GM19468 (cell line): Measurements from ENCODE around the gene TSPYL4.

Source experiments
- ATAC-seq: cut with Tn5 transposase; IDR thresholded peaks from one replicate; pipeline ENCODE4 v1.9.1; 2021; ENCODE audit warnings: mild to moderate bottlenecking, moderate library complexity, moderate number of reproducible peaks; ENCODE audit not compliant: unreplicated experiment; ENCODE audit errors: extremely low read depth

The TSPYL4 gene

DNA sequence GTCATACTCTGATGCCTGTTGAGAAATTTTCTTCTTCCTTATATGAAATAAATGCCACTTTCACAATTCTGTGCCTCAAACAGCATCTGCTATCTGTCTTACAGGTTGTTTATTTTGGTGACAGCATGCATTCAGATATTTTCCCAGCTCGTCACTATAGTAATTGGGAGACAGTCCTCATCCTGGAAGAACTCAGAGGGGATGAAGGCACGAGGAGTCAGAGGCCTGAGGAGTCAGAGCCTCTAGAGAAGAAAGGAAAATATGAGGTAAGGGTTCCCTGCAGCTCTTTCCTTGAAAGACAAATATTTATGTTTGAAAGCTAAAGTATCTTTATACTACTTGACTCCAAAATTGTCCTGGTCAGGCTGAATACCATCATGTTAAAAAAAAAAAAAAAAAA is 15.8 kb downstream of the TSPYL4 start:
- ATAC-seq: no peak

DNA sequence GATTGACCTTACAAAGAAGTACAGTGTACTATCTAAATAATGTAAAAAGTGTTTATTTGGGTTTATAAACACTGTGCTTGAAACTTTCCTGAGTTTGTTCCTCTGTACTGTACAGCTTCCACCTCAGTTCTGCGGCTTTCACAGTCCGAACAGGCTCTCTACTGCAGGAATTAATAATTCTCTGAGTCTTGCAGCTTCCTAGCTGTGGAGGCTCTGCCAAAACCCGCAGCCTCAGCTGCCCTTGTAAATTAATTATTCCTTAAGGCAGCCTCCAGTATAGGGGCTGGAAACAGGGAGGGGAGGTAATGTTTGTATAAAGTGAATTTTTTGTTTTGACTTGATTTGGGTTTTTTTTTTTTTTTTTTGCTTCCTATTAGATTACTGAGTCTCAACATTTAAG is 19.2 kb downstream of the TSPYL4 start:
- no peak for ATAC-seq

DNA sequence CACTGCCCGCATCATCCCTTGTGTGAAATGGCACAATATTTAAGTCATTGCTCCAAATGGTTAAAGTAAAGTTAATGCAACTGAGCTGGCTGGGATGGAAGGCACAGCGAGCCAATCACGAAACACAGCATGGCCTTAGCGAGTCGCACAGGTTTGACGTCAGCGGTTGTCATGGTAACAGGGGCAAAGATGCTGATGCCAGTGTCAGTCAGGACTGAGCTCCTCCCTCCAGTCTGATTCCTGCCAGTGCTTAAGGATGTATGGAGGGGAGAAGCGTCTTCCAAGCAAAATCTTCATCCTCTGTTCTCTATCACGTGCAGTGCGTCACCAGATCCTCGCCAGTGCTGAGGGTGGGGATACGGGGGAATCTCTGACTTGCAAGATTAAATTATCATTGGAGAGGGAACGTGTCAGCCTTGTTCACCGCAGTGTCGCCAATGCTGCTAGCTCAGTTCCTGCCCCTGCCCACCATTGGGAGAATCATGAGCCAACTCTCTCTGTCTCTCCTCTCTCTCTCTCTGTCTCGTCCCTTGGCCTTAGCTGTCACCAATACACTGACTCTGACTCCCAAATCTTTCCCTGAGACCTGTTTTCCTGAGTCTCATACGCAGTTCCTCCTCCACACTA is 24.5 kb downstream of the TSPYL4 start:
- no peak for ATAC-seq

DNA sequence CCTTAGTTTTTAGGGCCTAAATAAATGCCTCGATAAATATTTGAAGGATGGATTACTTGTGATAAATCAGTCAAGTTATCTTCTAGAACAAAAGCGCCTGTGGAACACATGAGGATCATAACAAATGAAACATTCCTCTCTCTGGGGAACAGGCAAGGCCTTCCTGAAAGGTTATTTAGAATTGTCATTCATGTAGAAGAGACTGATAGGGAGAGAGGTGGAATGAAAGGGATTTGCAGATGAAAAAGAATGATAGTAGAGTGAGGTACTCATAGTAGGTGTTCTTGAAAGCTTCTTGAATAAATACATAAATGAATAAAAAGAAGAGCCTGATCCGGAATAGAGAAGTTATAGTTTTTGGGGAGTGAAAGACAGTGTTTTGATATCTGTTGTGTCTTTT is 30.5 kb downstream of the TSPYL4 start:
- no peak for ATAC-seq

DNA sequence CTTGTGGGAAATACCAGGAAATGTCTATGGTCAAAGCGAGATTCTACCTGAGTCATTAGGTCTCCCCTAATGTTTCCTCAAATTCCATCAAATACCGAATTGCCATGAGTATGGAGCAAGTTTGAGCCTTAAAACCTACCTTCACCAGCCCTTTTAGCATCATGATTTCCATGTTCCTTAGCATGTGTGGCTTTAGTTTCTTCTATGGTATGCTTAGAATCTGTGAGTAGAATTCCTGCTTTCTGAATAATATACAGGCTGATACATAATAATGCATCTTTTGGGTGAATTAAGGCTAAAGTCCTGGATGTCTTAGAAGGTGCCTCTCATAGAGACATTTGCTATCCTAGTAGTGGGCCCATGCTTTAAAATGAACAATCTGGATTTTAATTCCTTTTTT is 32.0 kb downstream of the TSPYL4 start:
- no peak for ATAC-seq

DNA sequence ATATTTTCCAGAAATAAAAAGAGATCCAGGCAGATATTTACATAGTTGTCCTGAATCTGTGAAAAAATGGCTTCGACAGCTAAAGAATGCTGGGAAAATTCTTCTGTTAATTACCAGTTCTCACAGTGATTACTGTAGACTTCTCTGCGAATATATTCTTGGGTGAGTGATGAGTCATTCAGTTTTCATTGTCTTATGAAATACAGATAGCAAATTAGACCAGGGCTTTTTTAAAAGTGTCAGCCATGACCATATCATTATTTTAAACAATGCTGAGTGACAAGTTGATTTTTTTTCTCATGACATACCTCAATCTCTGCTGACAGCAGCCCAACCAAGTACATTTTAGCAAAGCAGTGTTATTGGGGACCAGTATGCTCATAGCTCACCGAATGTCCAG is 32.8 kb downstream of the TSPYL4 start:
- no peak for ATAC-seq

DNA sequence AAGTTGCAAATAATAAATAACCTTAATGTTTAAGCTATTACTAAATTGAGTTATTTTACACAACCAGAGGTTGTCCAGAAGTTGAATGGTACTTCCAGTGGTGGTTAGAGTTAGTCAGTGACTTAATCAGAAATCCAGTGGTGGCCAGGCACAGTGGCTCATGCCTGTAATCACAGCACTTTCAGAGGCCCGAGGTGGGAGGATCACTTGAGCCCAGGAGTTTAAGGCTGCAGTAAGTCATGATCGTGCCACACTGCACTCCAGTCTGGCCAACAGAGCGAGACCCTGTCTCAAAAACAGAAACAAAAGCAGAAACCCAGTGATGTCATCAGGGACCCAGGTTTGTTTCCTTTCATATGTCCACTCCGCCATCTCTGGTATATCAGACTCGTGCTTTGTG is 35.0 kb downstream of the TSPYL4 start:
- no peak for ATAC-seq

DNA sequence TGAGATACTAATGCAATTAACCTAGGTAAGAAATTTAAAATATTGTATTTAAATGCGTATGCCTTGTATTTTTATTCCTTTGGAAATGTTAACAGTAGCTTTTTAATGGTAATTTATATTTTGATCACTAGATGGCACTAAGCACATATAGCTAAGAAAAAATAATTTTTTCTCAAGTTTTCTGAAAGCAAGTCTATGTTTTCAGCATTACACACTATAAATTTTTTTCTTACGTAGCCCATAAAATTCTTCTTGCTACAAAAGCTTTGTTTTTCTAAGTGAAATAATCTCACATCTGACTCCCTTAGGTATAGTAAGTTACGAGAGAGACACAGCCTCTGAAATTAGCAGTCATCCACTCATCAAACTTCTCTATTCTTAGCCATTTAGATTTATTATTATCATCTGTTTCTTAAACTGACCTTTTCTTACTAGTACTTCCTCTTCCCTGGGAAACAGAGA is 35.7 kb downstream of the TSPYL4 start:
- ATAC-seq: no peak

DNA sequence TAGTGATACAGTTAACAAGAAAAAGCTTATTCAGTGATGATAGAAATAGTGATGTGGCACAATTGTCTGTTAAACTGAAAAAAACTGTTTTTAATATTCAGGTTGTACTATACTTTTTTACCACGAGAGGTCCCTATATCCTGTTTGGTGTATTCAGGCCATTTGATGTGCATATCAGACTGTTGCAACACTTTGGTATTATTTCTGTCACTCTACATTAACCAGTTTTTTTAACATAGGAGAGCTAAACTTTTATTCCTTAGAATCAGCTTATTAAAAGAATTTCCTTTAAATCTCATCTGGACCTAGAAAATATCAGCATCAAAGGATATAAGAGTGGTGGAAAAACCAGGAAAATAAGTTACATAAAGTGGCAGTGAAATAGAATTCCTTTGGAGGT is 36.8 kb downstream of the TSPYL4 start:
- ATAC-seq: no peak

DNA sequence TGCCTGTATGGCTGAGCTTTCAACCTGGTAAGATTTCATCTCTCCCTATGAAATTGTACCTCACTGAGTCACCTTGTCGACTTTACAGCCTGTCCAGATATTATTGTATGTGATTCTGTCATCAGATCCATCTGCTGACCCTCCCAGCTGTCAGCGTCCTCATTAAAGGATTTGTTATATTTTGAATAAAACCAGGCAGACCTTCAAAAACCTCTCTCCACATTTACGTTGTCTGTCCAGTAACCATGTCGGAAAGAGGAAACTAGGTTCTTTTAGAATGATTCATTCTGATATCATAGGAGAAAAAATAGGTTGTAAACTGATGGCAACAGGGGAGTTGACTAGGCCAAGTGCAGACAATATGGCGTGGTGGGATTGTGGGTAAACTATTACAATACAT is 38.5 kb downstream of the TSPYL4 start:
- ATAC-seq: no peak

DNA sequence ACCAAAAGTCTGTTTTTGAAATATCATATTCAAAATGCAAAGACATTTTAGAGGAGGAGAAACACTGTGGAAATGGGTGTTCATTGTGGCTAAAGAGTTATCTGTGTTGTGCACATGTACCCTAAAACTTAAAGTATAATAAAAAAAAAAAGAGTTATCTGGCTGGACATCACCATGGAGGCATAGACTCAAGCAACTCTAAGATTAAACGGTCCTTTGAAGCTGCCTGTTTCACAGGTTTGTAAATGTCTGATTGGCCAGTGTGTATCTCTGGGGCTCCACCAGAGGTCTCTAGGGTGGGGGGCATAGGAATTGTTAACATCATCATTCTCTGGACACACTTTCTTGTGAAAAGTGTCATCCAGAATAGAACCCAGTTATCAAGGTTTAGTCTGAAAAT is 39.2 kb downstream of the TSPYL4 start:
- no peak for ATAC-seq

DNA sequence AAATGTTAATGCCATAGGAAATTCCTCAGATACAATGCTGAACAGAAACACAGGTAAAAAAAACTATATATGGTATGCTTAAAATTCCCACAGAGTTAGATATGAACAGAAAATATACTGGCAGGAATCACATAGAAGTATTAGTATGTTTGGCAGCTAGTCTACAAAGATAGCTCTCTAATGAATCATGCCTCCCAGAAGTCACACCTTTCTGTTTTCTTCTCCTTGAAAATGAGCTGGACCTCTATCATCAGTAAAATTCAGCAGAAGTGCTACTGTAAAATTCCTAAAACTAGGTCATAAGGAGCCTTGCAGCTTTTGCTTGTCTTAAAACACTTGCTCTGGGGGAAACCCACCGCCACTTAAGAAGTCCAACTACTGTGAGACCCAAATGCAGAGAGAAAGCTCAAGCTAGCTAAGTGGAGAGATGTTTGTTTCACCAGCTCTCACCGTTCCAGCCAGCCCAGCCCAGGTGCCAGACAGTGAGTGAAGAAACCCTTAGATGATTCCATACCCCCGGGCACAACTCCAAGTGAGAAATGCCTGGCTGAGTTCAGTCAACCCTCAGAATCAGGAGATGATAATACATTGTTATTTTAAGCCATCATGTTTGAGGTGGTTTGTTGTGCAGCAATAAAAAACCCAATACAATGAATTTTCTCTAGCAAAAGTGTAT is 43.0 kb downstream of the TSPYL4 start:
- ATAC-seq: no peak

DNA sequence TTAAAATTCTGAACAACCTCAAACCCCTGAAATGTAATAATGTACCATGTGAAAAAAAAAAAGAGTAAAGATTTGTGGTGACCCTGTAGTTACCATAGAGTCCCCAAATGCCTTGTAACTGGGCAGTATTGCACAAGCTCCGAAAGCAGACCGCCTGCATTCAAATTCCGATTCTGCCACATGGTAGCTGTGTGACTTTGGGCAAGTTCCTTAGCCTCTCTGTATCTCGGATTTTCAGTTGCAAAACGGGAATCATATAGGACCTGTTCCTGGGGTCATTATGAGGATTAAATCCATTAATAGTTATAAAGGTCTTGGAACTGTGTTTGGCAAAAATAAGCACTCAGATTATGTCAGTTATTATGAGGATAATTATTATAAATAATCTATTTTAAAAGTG is 43.6 kb downstream of the TSPYL4 start:
- no peak for ATAC-seq

DNA sequence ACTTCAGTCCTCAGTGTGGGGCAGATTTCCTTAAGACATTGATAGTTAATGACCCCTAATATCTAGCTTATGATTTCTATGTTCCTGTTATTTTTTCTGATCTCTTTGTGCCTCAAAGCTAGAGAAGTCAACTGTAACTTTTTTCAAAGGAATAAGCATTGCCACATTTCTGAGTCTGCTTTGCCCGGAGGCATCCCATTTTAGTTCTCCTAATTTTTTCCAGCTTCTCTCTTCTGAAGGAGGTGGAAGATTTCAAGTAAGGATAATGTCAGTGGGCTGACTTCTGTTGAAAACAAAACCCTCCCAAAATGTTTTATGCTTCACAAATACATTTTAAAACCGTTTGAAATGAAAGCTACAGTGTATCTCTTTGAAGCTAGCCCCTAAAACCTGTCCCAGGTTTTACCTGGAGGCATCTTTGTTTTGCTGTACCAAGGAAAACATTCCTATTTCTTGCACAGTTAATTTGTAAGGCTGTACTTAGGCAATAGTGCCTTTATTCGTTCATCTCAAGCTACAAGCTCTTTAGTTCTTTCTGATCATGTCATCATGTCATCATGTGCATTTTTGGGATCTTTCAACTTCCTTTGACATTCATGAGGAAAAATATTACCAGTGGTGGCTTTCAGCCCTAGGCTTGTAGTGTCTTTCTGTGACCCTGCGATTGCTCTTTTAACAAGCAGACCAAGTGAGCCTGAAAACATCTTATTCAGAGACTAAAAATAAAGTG is 45.7 kb downstream of the TSPYL4 start:
- ATAC-seq: no peak

DNA sequence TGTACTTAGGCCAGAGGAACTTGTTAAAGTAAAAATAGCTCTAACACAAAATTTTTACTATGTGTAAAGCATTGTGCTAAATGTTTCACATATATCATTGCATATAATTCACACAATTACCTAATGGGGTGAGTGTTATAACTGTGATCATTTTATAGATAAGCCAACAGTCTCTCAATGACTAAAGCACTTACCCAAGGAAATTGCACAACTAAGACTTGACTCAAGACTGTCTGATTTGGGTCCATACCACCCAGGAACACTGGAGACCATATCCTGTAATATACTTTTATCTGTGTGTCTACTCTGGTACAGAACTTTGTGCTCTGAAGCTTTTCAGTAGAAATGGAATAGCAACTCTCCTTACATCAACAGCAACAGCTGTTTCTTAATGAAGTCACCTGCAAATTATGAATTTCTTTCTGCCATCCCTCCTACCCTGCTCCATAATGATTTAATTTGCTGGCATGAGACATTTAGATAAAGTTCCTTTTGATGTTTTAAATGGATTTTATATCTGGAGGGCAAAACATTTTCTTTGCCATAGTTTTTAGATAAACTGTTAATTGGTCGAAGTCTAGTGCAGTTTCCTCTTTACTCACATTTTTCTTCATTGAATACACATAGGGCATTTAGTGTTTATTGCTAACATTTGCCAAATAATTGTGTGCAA is 47.5 kb downstream of the TSPYL4 start:
- ATAC-seq: no peak

DNA sequence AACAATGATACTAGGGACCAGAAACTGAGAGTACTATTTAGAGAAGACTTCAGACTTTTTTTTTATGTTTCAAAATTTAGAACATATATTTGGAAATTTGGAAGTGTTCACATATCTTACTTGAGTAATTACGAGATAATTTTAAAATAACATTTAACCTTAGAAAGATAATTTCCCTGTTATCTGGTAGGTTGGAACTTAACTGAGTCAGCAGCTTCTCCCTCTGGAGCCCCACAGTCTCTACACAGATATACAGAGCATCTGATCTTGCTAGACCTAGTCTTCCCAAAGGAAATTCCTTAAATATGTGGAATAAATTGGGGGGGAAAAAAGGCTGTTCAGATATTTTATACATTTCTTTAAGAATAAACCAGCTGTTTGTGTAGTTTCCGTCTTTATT is 48.6 kb downstream of the TSPYL4 start:
- ATAC-seq: no peak

DNA sequence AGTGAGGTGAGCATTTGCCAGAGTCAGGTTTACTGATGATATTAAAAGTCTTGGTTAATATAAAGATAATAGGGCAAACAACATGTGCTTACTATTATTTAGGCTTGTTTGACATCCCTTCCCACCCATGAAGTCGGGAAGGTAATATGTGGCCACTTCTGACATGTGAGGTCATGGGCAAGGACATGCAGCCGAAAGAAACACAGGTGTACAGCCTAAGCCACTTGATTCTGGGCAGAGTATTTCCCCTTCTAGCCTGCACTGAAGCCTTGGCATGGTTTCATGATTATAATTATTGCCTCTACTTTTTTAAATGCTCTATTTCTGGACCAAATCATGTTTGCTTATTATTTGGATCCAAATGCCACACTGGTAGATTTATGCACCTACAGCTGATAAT is 52.3 kb downstream of the TSPYL4 start:
- no peak for ATAC-seq

DNA sequence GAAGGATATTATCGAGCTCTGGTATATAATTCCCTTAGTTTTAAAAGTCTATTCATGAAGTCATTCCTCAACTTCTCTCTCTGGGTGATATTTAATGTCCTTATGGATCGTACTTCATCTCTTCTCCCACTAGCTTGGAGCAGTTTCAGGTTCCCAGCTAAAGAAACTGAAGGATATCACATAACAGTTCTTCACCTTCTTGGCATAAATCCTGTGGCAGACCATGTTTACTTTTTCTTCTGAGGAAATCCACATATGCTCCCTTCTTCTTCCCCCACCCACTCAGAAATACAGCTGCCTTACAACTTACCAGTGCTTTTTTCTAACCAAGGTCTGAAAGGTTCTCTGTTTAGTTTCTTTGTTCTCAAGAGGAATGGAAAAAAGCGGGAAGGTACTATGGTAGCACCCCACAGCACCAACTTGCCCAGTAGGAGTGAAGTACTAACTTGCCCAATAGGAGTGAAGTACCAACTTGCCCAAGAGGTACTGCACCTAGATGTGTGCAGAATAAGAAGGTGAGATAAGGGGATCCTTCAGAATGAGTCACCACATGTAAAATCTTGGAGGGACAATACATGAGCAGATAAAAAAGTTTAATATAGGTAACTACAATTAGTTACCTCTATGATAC is 53.1 kb downstream of the TSPYL4 start:
- no peak for ATAC-seq
